HG03196 (cell line): Measurements from ENCODE around the gene CDA.
A peak's percentile ranks its signal among the peaks of the same experiment; 100 is the strongest.

ENCODE experiments used
- ATAC-seq: cut with Tn5 transposase; IDR thresholded peaks from one replicate; pipeline ENCODE4 v1.9.1; 2021; ENCODE audit not compliant: unreplicated experiment

CDA gene

GRCh38 chr1:20648438-20648837, 59.5 kb downstream of the CDA start:
- ATAC-seq: no peak

- no peak for ATAC-seq
Measured at GRCh38 chr1:20648946-20649345, 60.0 kb downstream of the CDA start.

- ATAC-seq: no peak
Measured at GRCh38 chr1:20652300-20652699, 63.4 kb downstream of the CDA start.

GRCh38 chr1:20654104-20654690, 65.3 kb downstream of the CDA start:
- ATAC-seq: no peak

- ATAC-seq: no peak
Measured at GRCh38 chr1:20657024-20657423, 68.1 kb downstream of the CDA start.

GRCh38 chr1:20658166-20658915, 69.4 kb downstream of the CDA start:
- no peak for ATAC-seq

- no peak for ATAC-seq
Measured at GRCh38 chr1:20660363-20660762, 71.5 kb downstream of the CDA start.

- ATAC-seq: peak; percentile 1
Measured at GRCh38 chr1:20660847-20661206, 71.9 kb downstream of the CDA start.

- peak; percentile 92 for ATAC-seq
Measured at GRCh38 chr1:20661207-20662109, 72.6 kb downstream of the CDA start, which contains the start of gene DDOST. TSS of gene DDOST (minus strand) at chr1:20661369. CDS start at chr1:20661350, 19 bp downstream.

- ATAC-seq: no peak
Measured at GRCh38 chr1:20662110-20662475, 73.2 kb downstream of the CDA start.

GRCh38 chr1:20663365-20663764, 74.5 kb downstream of the CDA start:
- no peak for ATAC-seq

- ATAC-seq: no peak
Measured at GRCh38 chr1:20663969-20664715, 75.2 kb downstream of the CDA start.

GRCh38 chr1:20665726-20666125, 76.8 kb downstream of the CDA start:
- no peak for ATAC-seq

GRCh38 chr1:20666146-20666545, 77.2 kb downstream of the CDA start:
- ATAC-seq: no peak

- no peak for ATAC-seq
Measured at GRCh38 chr1:20666804-20667203, 77.9 kb downstream of the CDA start.
